H1 (cell line): ENCODE results near the gene GNG8. TPM values are rescaled to one million over a fixed set of nuclear protein-coding genes. Genes with fewer than 3 reads are reported as not detected.
A peak's percentile ranks its signal among the peaks of the same experiment; 100 is the strongest.

Source experiments
- CTCF ChIA-PET: fragments of 300-600 bp; sonication (Branson Sonifier 250); formaldehyde crosslinking; loops from one replicate; lab custom pipeline; 2021; ENCODE audit not compliant: partially characterized antibody; lab: Charles Lee
- POLR2A ChIA-PET: fragments of 300-600 bp; sonication (Branson Sonifier 250); formaldehyde crosslinking; loops from one replicate; lab custom pipeline; 2021; ENCODE audit warnings: inconsistent platforms; ENCODE audit not compliant: partially characterized antibody; lab: Charles Lee
- DNase-seq, 2 experiments: peaks; one replicate each; pipeline versions ENCODE4 v3.0.0 to v3.0.0-alpha.2; 2010 to 2022; ENCODE audit warnings: low spot score in 2 of 2, low read depth in 1 of 2, mixed read lengths in 1 of 2
- FAIRE-seq: peaks from 2 replicates; lab custom pipeline; 2011; peaks lifted over from hg19 to GRCh38; lab: Jason Lieb, UNC
- H2AFZ ChIP-seq: 2 replicates; pipeline ENCODE4 v1.8.1; 2012; ENCODE audit warnings: low read length, inconsistent platforms
- H2AK5ac ChIP-seq: 2 replicates; pipeline ENCODE4 v1.6.1; 2013; ENCODE audit warnings: low read depth, low read length
- H2BK120ac ChIP-seq: replicated peaks from 2 replicates; pipeline ENCODE3; 2013; ENCODE audit warnings: low read depth, low read length, inconsistent platforms
- H2BK12ac ChIP-seq: 2 replicates; pipeline ENCODE4 v1.6.1; 2013; ENCODE audit warnings: low read depth, low read length
- H2BK15ac ChIP-seq: 2 replicates; pipeline ENCODE4 v1.6.1; 2013; ENCODE audit warnings: low read length
- H2BK20ac ChIP-seq: 2 replicates; pipeline ENCODE4 v1.6.1; 2013; ENCODE audit warnings: low read length
- H2BK5ac ChIP-seq: 2 replicates; pipeline ENCODE4 v1.6.1; 2013; ENCODE audit warnings: low read depth, low read length
- H3K14ac ChIP-seq: 2 replicates; pipeline ENCODE4 v1.6.1; 2013; ENCODE audit warnings: inconsistent platforms; ENCODE audit not compliant: insufficient read length
- H3K18ac ChIP-seq: 2 replicates; pipeline ENCODE4 v1.6.1; 2013; ENCODE audit warnings: low read length; ENCODE audit errors: extremely low read depth
- H3K23ac ChIP-seq: 2 replicates; pipeline ENCODE4 v1.6.1; 2013; ENCODE audit warnings: inconsistent platforms; ENCODE audit not compliant: insufficient read length
- H3K23me2 ChIP-seq: 2 replicates; pipeline ENCODE4 v1.6.1; 2013; ENCODE audit warnings: low read depth, low read length
- H3K27ac ChIP-seq: 2 replicates; pipeline ENCODE4 v1.6.1; 2011; ENCODE audit warnings: low read depth, low read length, inconsistent platforms
- H3K27me3 ChIP-seq, 4 experiments: replicated peaks in 1 of 4; 1 replicate in 1 of 4; 2 replicates in 3 of 4; pipeline versions ENCODE4 v1.6.1 to v1.8.1; 2011 to 2013; ENCODE audit warnings: low read length in 3 of 4, mild to moderate bottlenecking in 3 of 4, inconsistent platforms in 2 of 4, mixed read lengths in 2 of 4, moderate library complexity in 1 of 4; ENCODE audit not compliant: control insufficient read depth in 3 of 4, insufficient read depth in 3 of 4; ENCODE audit errors: extremely low read depth in 1 of 4
- H3K36me3 ChIP-seq, 4 experiments: 2 replicates each; pipeline versions ENCODE4 v1.6.1 to v1.8.1; 2011 to 2013; ENCODE audit warnings: mild to moderate bottlenecking in 4 of 4, low read length in 3 of 4, moderate library complexity in 2 of 4, control low read depth in 1 of 4, inconsistent platforms in 1 of 4; ENCODE audit not compliant: insufficient read depth in 4 of 4, control insufficient read depth in 2 of 4
- H3K4ac ChIP-seq: replicated peaks from 2 replicates; pipeline ENCODE3; 2013; ENCODE audit warnings: low read length, low read depth, mixed read lengths, inconsistent platforms; ENCODE audit not compliant: insufficient read length
- H3K4me1 ChIP-seq, 4 experiments: replicated peaks in 1 of 4; 1 replicate in 1 of 4; 2 replicates in 3 of 4; pipeline versions ENCODE4 v1.6.1 to v1.8.1; 2011 to 2013; ENCODE audit warnings: low read length in 3 of 4, inconsistent platforms in 2 of 4, mixed read lengths in 1 of 4; ENCODE audit not compliant: insufficient read depth in 4 of 4, control insufficient read depth in 3 of 4
- H3K4me2 ChIP-seq, 2 experiments: 2 replicates each; pipeline versions ENCODE4 v1.6.1 to v1.8.1; 2011 to 2013; ENCODE audit warnings: low read depth in 2 of 2, low read length in 2 of 2, control low read depth in 1 of 2, inconsistent platforms in 1 of 2, mild to moderate bottlenecking in 1 of 2; ENCODE audit not compliant: insufficient read depth in 1 of 2
- H3K4me3 ChIP-seq, 4 experiments: fragments of 200-600, 300-600 bp in 1 of 4; sonication (generic), shearing (Covaris generic), sonication (Bioruptor Twin) in 1 of 4; 2 replicates each; pipeline versions ENCODE4 v1.5.1 to v1.8.1; 2011 to 2016; ENCODE audit warnings: low read length in 4 of 4, low read depth in 3 of 4, control low read depth in 2 of 4, inconsistent platforms in 2 of 4, mild to moderate bottlenecking in 2 of 4, mixed read lengths in 1 of 4, moderate library complexity in 1 of 4; ENCODE audit not compliant: insufficient read depth in 2 of 4; ENCODE audit errors: extremely low read depth in 1 of 4
- H3K56ac ChIP-seq: replicated peaks from 2 replicates; pipeline ENCODE3; 2013; ENCODE audit warnings: low read depth, mild to moderate bottlenecking, mixed read lengths, low read length, inconsistent platforms; ENCODE audit not compliant: insufficient read length
- H3K79me1 ChIP-seq: 2 replicates; pipeline ENCODE4 v1.6.1; 2013; ENCODE audit warnings: low read depth, low read length, control low read depth
- H3K79me2 ChIP-seq, 2 experiments: 2 replicates each; pipeline versions ENCODE4 v1.6.1 to v1.8.1; 2012 to 2013; ENCODE audit warnings: low read length in 2 of 2, mild to moderate bottlenecking in 2 of 2, inconsistent platforms in 1 of 2; ENCODE audit not compliant: insufficient read depth in 2 of 2, control insufficient read depth in 1 of 2
- H3K9ac ChIP-seq, 4 experiments: replicated peaks in 1 of 4; 1 replicate in 1 of 4; 2 replicates in 3 of 4; pipeline versions ENCODE4 v1.6.1 to v1.8.1; 2011 to 2013; ENCODE audit warnings: low read depth in 3 of 4, low read length in 3 of 4, control low read depth in 2 of 4, mild to moderate bottlenecking in 2 of 4, moderate library complexity in 2 of 4, inconsistent platforms in 1 of 4; ENCODE audit errors: extremely low read depth in 1 of 4
- H3K9me3 ChIP-seq, 2 experiments: 2 replicates each; pipeline versions ENCODE4 v1.6.1 to v1.8.1; 2012 to 2013; ENCODE audit warnings: mild to moderate bottlenecking in 2 of 2, moderate library complexity in 2 of 2, control low read depth in 1 of 2, inconsistent platforms in 1 of 2, low read depth in 1 of 2, low read length in 1 of 2, mixed read lengths in 1 of 2; ENCODE audit not compliant: insufficient read depth in 2 of 2
- H4K20me1 ChIP-seq, 2 experiments: replicated peaks in 1 of 2; 2 replicates each; pipeline versions ENCODE3 to v1.8.1; 2011 to 2013; ENCODE audit warnings: inconsistent platforms in 2 of 2, low read length in 2 of 2, mild to moderate bottlenecking in 1 of 2; ENCODE audit not compliant: insufficient read depth in 2 of 2, control insufficient read depth in 1 of 2
- H4K5ac ChIP-seq: 2 replicates; pipeline ENCODE4 v1.6.1; 2013; ENCODE audit warnings: low read length, low read depth, mixed read lengths, inconsistent platforms; ENCODE audit not compliant: insufficient read length
- H4K8ac ChIP-seq: 2 replicates; pipeline ENCODE4 v1.8.0; 2013; ENCODE audit warnings: mild to moderate bottlenecking, moderate library complexity, low read length, inconsistent platforms; ENCODE audit not compliant: insufficient read depth; ENCODE audit errors: extremely low read depth
- H4K91ac ChIP-seq: replicated peaks from 2 replicates; pipeline ENCODE3; 2013; ENCODE audit warnings: low read length, mixed read lengths, inconsistent platforms; ENCODE audit not compliant: insufficient read length
- ASH2L ChIP-seq: fragments of 200-600, 300-600 bp; sonication (generic); IDR thresholded peaks from one replicate; pipeline ENCODE4 v1.7.1; 2017; ENCODE audit warnings: low read length
- CHD2 ChIP-seq: IDR thresholded peaks from 2 replicates; pipeline ENCODE4 v1.6.1; 2012; ENCODE audit warnings: low read length, improper control_type of control experiment
- HDAC2 ChIP-seq, 2 experiments: fragments of 300-600 bp in 1 of 2; sonication (generic) in 1 of 2; IDR thresholded peaks; 2 replicates each; pipeline ENCODE4 v1.6.1; 2011 to 2012; ENCODE audit warnings: low read depth in 2 of 2, low read length in 2 of 2, mild to moderate bottlenecking in 2 of 2, moderate library complexity in 2 of 2, borderline replicate concordance in 1 of 2, inconsistent platforms in 1 of 2
- KDM5A ChIP-seq: fragments of 200-600 bp; IDR thresholded peaks from 2 replicates; pipeline ENCODE4 v1.7.1; 2012; ENCODE audit warnings: mild to moderate bottlenecking, low read length, inconsistent platforms, mixed read lengths
- PHF8 ChIP-seq: fragments of 200-600 bp; sonication (generic); conservative IDR thresholded peaks from 2 replicates; pipeline ENCODE4 v1.7.1; 2012; ENCODE audit warnings: low read depth, mild to moderate bottlenecking, inconsistent platforms, low read length, moderate library complexity
- RAD21 ChIP-seq, 2 experiments: IDR thresholded peaks in 1 of 2; conservative IDR thresholded peaks in 1 of 2; 2 replicates each; pipeline ENCODE4 v1.6.1; 2011; ENCODE audit warnings: low read depth in 2 of 2, low read length in 2 of 2, improper control_type of control experiment in 1 of 2, inconsistent platforms in 1 of 2, mild to moderate bottlenecking in 1 of 2, moderate library complexity in 1 of 2
- WGBS, 2 experiments: shearing (Covaris generic) in 1 of 2; methylation state at CpG; one replicate each; pipeline versions ENCODE4 v1.1.6 to v1.1.7; 2013 to 2015; ENCODE audit warnings: low lambda C conversion rate in 2 of 2, mixed read lengths in 2 of 2, inconsistent platforms in 1 of 2, low coverage in 1 of 2, missing lambda C conversion rate in 1 of 2; ENCODE audit not compliant: insufficient replicate concordance in 2 of 2, insufficient coverage in 1 of 2, insufficient read length in 1 of 2; ENCODE audit errors: extremely low coverage in 1 of 2, missing lambda C conversion rate in 1 of 2; 5-methylcytosine and 5-hydroxymethylcytosine counted together
- polyA plus RNA-seq, 7 experiments: library from polyadenylated mRNA; depleted of rRNA in 3 of 7; stranded (reverse) in 5 of 7; unstranded in 2 of 7; fragments of >200 nt in 5 of 7; fragments of 200-250 nt in 2 of 7; gene quantifications; 1 replicate in 5 of 7; 2 replicates in 1 of 7; 4 replicates in 1 of 7; pipeline versions ENCODE4 v1.2.1 to v1.2.3, GENCODE V29; 2011 to 2013; ENCODE audit warnings: missing spikeins in 2 of 7, mixed read lengths in 2 of 7
- total RNA-seq: library from RNA; stranded (reverse); fragmentation: NEBNext Ultra II Directional; extraction: Animal tissue kit (Norgen Biotek cat#: 25700); gene quantifications from 2 replicates; pipeline ENCODE4 v1.2.1, GENCODE V29; 2021

Gene GNG8
- total and polyA plus RNA-seq, 2 of the 8 experiments (the other 6 are each of a cell fraction or from before 2014, with no cell fraction given): not detected

DNA sequence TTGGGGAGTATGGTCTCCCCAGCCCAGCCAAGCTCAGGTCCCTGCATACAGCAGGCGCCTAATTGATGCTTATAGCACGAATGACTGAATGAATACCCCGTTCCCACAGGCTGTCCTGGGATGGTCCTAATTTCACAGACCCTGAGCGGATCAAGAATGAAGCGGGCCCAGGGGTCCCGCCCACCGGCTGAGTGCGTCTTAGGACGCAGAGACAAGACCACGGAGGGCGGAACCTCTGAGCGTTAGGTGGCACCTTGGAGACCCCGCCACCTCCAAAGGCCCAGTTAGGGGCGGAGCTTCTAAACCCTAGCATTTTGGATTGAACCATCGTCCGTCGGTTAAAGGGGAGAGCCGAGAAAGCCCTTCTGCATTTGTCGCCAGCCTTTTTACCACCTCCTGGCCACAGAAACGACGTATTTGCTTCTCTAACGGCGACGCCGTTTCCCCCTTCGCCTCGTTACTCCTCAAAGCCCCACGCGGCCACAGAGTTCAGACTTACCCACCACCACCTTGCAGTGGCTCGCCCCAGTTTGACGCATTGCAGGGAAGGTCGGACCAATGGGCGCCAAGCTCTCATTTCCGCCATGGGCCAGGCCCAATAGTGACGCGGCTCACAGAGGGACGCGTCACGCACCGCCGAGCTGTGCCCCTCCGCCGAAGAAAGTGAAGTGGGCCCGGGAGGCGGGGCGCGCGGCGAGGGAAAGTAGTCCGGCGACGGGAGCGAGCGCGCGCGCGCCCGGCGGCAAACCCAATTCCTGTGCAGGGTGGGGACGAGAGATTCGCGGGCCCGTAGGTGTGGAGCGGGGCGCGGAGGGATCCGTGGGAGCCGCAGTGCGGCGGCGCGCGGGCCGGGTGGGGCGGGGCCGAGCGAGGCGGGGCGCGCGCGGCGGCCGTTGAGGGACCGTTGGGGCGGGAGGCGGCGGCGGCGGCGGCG is 35.4 kb downstream of the GNG8 start:
- Histone ChIP-seq H2BK12ac (peak overlapping the region; percentile 100), H4K8ac (peak overlapping the region; percentile 100; the same call in 1 of the 2 replicates), H3K27me3 (no peaks in the 10 kb centered on the region), H3K4ac (no peak overlapping the region), H2BK5ac (peak overlapping the region; percentile 100), H2BK120ac (peak overlapping the region; percentile 70), H4K5ac (peak overlapping the region; percentile 97), H3K9ac (peak overlapping the region; percentile 89 to 100 (median 100)), H3K23me2 (peaks cover 11% of the 10 kb centered on the region), H3K56ac (peak overlapping the region; percentile 98), H3K27ac (peak overlapping the region; percentile 100), H2AK5ac (no peak overlapping the region), H3K36me3 (peaks cover 0 to 2% (median 2%) of the 10 kb centered on the region in 4 experiments; a peak in 4 of 8 replicates), H3K18ac (peak overlapping the region; percentile 100), H3K23ac (no peak overlapping the region), H3K4me1 (peaks cover 0 to 19% (median 9%) of the 10 kb centered on the region in 4 experiments; a peak in 5 of 7 replicates), H4K91ac (peak overlapping the region; percentile 97), H3K4me3 (peak overlapping the region; percentile 90 to 100 (median 94)), H3K9me3 (no peaks in the 10 kb centered on the region), H3K4me2 (peak overlapping the region; percentile 75 to 89), H3K79me1 (peaks cover 16% of the 10 kb centered on the region), H2BK15ac (peak overlapping the region; percentile 99; the same call in 1 of the 2 replicates), H2BK20ac (peak overlapping the region; percentile 100), H2AFZ (peak overlapping the region; percentile 99), H3K14ac (no peak overlapping the region), H3K79me2 (peaks cover 15 to 35% of the 10 kb centered on the region in 2 experiments), H4K20me1 (peaks cover 20 to 25% of the 10 kb centered on the region in 2 experiments)
- ChIA-PET POLR2A (interaction anchor here (0.6 to 4.2 kb wide), 15 partner anchors 11 to 1893 kb away, joined by 3 to 28 read pairs (median 3); partner anchors contain the start of gene DACT3), CTCF (interaction anchor here (0.5 to 3.3 kb wide), 19 partner anchors 11 to 317 kb away, joined by 3 to 17 read pairs (median 4); no protein-coding TSS in a partner anchor)
- DNase-seq: peak; percentile 88 to 100
- FAIRE-seq: peak; percentile 63
- WGBS, 2 experiments: 4% methylated on average over 57 of the region's 93 CpGs; no CpG with 5 or more reads in 1 of the 2 experiments
- TF ChIP-seq RAD21 (IDR thresholded peaks at IDR 0.05 in 1 of 2, conservative IDR thresholded peaks at IDR 0.05 in 1 of 2; ENCODE audit: low read depth in 2 of 2, low read length in 2 of 2) (no peak), KDM5A (peak; percentile 76; the same call in 1 of the 2 replicates), CHD2 (peak; percentile 96), HDAC2 (IDR thresholded peaks at IDR 0.05; ENCODE audit: borderline replicate concordance in 1 of 2, low read depth in 2 of 2, low read length in 2 of 2) (peak in 1 of 2 experiments; percentile 71; a peak in 1 of 4 replicates), ASH2L (peak; percentile 39), PHF8 (peak; percentile 35)
